NCI-H526 (cell line): ENCODE results near the gene LRRC19.

Source experiments
- DNase-seq, 2 experiments: peaks; one replicate each; lab custom pipeline; 2025; lab: John Stamatoyannopoulos, UW

The LRRC19 gene

GRCh38 chr9:27005491-27005890 is at the start of gene LRRC19:
Gene LRRC19, minus strand, starts transcription at chr9:27005672. Its CDS starts 5,978 bp downstream, at chr9:26999694.
- DNase-seq: no peak

GRCh38 chr9:27054841-27055240 is 49.4 kb upstream of the LRRC19 start:
- no peak for DNase-seq

- DNase-seq: no peak
Measured at GRCh38 chr9:27054125-27054524, 48.7 kb upstream of the LRRC19 start.

GRCh38 chr9:27053369-27054022 is 48.0 kb upstream of the LRRC19 start:
- no peak for DNase-seq

- DNase-seq: no peak
Measured at GRCh38 chr9:27047136-27047535, 41.7 kb upstream of the LRRC19 start.

GRCh38 chr9:27043176-27043575 is 37.7 kb upstream of the LRRC19 start:
- DNase-seq: no peak

GRCh38 chr9:27042476-27042875 is 37.0 kb upstream of the LRRC19 start:
- DNase-seq: no peak

GRCh38 chr9:27041746-27042145 is 36.3 kb upstream of the LRRC19 start:
- DNase-seq: no peak

GRCh38 chr9:27037499-27037898 is 32.0 kb upstream of the LRRC19 start:
- no peak for DNase-seq

- DNase-seq: peak in 1 of 2 experiments; percentile 65
Measured at GRCh38 chr9:27033815-27034403, 28.4 kb upstream of the LRRC19 start.

- no peak for DNase-seq
Measured at GRCh38 chr9:27029186-27029585, 23.7 kb upstream of the LRRC19 start.

- DNase-seq: no peak
Measured at GRCh38 chr9:27022920-27023319, 17.4 kb upstream of the LRRC19 start.

GRCh38 chr9:27019589-27019988 is 14.1 kb upstream of the LRRC19 start:
- no peak for DNase-seq

- DNase-seq: no peak
Measured at GRCh38 chr9:27003426-27004077, 1.9 kb downstream of the LRRC19 start.

GRCh38 chr9:26995810-26996209 is 9.7 kb downstream of the LRRC19 start:
- no peak for DNase-seq

GRCh38 chr9:26983340-26983739 is 22.1 kb downstream of the LRRC19 start:
- DNase-seq: no peak

GRCh38 chr9:26975728-26976707 is 29.5 kb downstream of the LRRC19 start:
- peak in 1 of 2 experiments; percentile 33 for DNase-seq

- no peak for DNase-seq
Measured at GRCh38 chr9:26974927-26975326, 30.5 kb downstream of the LRRC19 start.

GRCh38 chr9:26973989-26974388 is 31.5 kb downstream of the LRRC19 start:
- DNase-seq: no peak

- DNase-seq: no peak
Measured at GRCh38 chr9:26971721-26972120, 33.8 kb downstream of the LRRC19 start.

- no peak for DNase-seq
Measured at GRCh38 chr9:26956860-26957233, 48.6 kb downstream of the LRRC19 start.
